ENCODE data around the gene DIS3L2. TPM values are rescaled to one million over a fixed set of nuclear protein-coding genes. Genes with fewer than 3 reads are reported as not detected.

The DIS3L2 gene
- total RNA-seq, 1 experiment from 2014 or later, result 32.6 TPM

GRCh38 chr2:232075080-232075479, 113.6 kb downstream of the DIS3L2 start:
- Mint-ChIP-seq H3K4me3 (ENCODE audit: unreplicated experiment) (no peak overlapping the region), H3K27ac (ENCODE audit: low read depth, unreplicated experiment) (no peak overlapping the region), H3K4me1 (ENCODE audit: insufficient read depth, unreplicated experiment) (peaks cover 19% of the 10 kb centered on the region), H3K9me3 (ENCODE audit: unreplicated experiment) (no peaks in the 10 kb centered on the region), H3K36me3 (ENCODE audit: insufficient read depth, unreplicated experiment) (peaks cover 12% of the 10 kb centered on the region), H3K27me3 (ENCODE audit: insufficient read depth, unreplicated experiment) (no peaks in the 10 kb centered on the region)
- DNase-seq (ENCODE audit: unreplicated experiment), result peak; percentile 65
- intact Hi-C loops (cut with micrococcal nuclease), result no loop called here
- POLR2A ChIA-PET, result interaction anchor here (1.4 to 1.6 kb wide), 2 partner anchors 8 to 14 kb away, joined by 4 read pairs; no protein-coding TSS in a partner anchor
- no peak for TF ChIP-seq CTCF (IDR thresholded peaks at IDR 0.05; ENCODE audit: unreplicated experiment)
- BruUV-seq (replicated peaks), result no TSS peak
- CTCF ChIA-PET, result interaction anchor here (0.7 kb wide), 1 partner anchor 364 kb away, joined by 3 read pairs; no protein-coding TSS in a partner anchor

GRCh38 chr2:232075859-232076258, 114.3 kb downstream of the DIS3L2 start:
- ChIA-PET CTCF (interaction anchor here (0.6 kb wide), 1 partner anchor 49 kb away, joined by 4 read pairs; no protein-coding TSS in a partner anchor), POLR2A (interaction anchor here (1.4 to 1.6 kb wide), 2 partner anchors 9 to 15 kb away, joined by 4 read pairs; no protein-coding TSS in a partner anchor)
- H3K36me3 Mint-ChIP-seq (ENCODE audit: insufficient read depth, unreplicated experiment), result peaks cover 12% of the 10 kb centered on the region
- H3K27me3 Mint-ChIP-seq (ENCODE audit: insufficient read depth, unreplicated experiment), result no peaks in the 10 kb centered on the region
- peaks cover 19% of the 10 kb centered on the region for H3K4me1 Mint-ChIP-seq (ENCODE audit: insufficient read depth, unreplicated experiment)
- intact Hi-C loops (cut with micrococcal nuclease), result no loop called here
- no peak for DNase-seq (ENCODE audit: unreplicated experiment)
- no peaks in the 10 kb centered on the region for H3K9me3 Mint-ChIP-seq (ENCODE audit: unreplicated experiment)
- BruUV-seq (replicated peaks), result no TSS peak
- H3K27ac Mint-ChIP-seq (ENCODE audit: low read depth, unreplicated experiment), result no peak overlapping the region
- no peak for TF ChIP-seq CTCF (IDR thresholded peaks at IDR 0.05; ENCODE audit: unreplicated experiment)
- no peak overlapping the region for H3K4me3 Mint-ChIP-seq (ENCODE audit: unreplicated experiment)

- intact Hi-C loops (cut with micrococcal nuclease), result no loop called here
- Mint-ChIP-seq H3K9me3 (ENCODE audit: unreplicated experiment) (no peaks in the 10 kb centered on the region), H3K27ac (ENCODE audit: low read depth, unreplicated experiment) (no peak overlapping the region), H3K4me1 (ENCODE audit: insufficient read depth, unreplicated experiment) (peaks cover 19% of the 10 kb centered on the region), H3K4me3 (ENCODE audit: unreplicated experiment) (no peak overlapping the region), H3K36me3 (ENCODE audit: insufficient read depth, unreplicated experiment) (peaks cover 9% of the 10 kb centered on the region), H3K27me3 (ENCODE audit: insufficient read depth, unreplicated experiment) (no peaks in the 10 kb centered on the region)
- DNase-seq (ENCODE audit: unreplicated experiment), result no peak
- POLR2A ChIA-PET, result no interaction called here
- BruUV-seq (replicated peaks), result no TSS peak
- CTCF ChIA-PET, result interaction anchor here (0.6 kb wide), 1 partner anchor 49 kb away, joined by 4 read pairs; no protein-coding TSS in a partner anchor
- TF ChIP-seq CTCF (IDR thresholded peaks at IDR 0.05; ENCODE audit: unreplicated experiment), result no peak
Observed at GRCh38 chr2:232076272-232076671, 114.8 kb downstream of the DIS3L2 start.

GRCh38 chr2:232076736-232077135, 115.2 kb downstream of the DIS3L2 start:
- Mint-ChIP-seq H3K36me3 (ENCODE audit: insufficient read depth, unreplicated experiment) (peaks cover 6% of the 10 kb centered on the region), H3K9me3 (ENCODE audit: unreplicated experiment) (no peaks in the 10 kb centered on the region)
- POLR2A ChIA-PET, result no interaction called here

More at GRCh38 chr2:232076736-232077135, 115.2 kb downstream of the DIS3L2 start:
- peaks cover 19% of the 10 kb centered on the region for H3K4me1 Mint-ChIP-seq (ENCODE audit: insufficient read depth, unreplicated experiment)
- H3K4me3 Mint-ChIP-seq (ENCODE audit: unreplicated experiment), result no peak overlapping the region
- H3K27me3 Mint-ChIP-seq (ENCODE audit: insufficient read depth, unreplicated experiment), result no peaks in the 10 kb centered on the region
- intact Hi-C loops (cut with micrococcal nuclease), result no loop called here
- no peak overlapping the region for H3K27ac Mint-ChIP-seq (ENCODE audit: low read depth, unreplicated experiment)
- BruUV-seq (replicated peaks), result no TSS peak
- CTCF ChIA-PET, result interaction anchor here (0.5 kb wide), 1 partner anchor 95 kb away, joined by 4 read pairs; no protein-coding TSS in a partner anchor
- peak; percentile 11 for DNase-seq (ENCODE audit: unreplicated experiment)
- no peak for TF ChIP-seq CTCF (IDR thresholded peaks at IDR 0.05; ENCODE audit: unreplicated experiment)
